ENCODE data around the gene RAB14. TPM values are rescaled to one million over a fixed set of nuclear protein-coding genes. Genes with fewer than 3 reads are reported as not detected.
"Not testable (repeated sequence)": the region's sequence is repeated elsewhere in the genome, so short reads cannot be mapped to it uniquely, and the experiment has no call there.

Gene RAB14
- total and polyA plus RNA-seq, 3 donors from 2014 or later: 44.6 to 66.7 (median 51.1) TPM

DNA sequence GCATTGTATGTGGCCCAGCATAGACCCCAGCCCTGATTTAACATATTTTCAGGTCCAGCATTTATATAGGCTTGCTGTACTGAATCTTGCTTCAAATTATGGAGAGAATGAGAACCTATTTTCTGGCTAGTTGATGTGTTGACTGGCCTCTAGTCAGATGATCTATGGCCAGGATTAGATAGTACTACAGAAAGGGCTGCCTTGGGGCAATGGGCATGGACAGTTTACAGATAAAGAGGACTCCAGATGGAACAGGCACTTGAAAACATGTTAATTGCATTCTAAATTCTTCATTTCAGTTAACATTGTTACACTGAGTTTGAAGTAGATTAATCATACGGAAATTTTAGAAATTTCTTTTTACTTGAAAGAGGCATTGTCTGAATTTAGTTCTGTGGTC is 61.5 kb downstream of the RAB14 start:
- Histone ChIP-seq H3K9me3 (no peaks in the 10 kb centered on the region), H3K27ac (no peak overlapping the region), H3K36me3 (ENCODE audit: low read depth, missing control alignments) (no peaks in the 10 kb centered on the region), H3K4me3 (no peak overlapping the region), H3K4me1 (no peaks in the 10 kb centered on the region), H3K27me3 (no peaks in the 10 kb centered on the region)
- TF ChIP-seq, protein P1, sequence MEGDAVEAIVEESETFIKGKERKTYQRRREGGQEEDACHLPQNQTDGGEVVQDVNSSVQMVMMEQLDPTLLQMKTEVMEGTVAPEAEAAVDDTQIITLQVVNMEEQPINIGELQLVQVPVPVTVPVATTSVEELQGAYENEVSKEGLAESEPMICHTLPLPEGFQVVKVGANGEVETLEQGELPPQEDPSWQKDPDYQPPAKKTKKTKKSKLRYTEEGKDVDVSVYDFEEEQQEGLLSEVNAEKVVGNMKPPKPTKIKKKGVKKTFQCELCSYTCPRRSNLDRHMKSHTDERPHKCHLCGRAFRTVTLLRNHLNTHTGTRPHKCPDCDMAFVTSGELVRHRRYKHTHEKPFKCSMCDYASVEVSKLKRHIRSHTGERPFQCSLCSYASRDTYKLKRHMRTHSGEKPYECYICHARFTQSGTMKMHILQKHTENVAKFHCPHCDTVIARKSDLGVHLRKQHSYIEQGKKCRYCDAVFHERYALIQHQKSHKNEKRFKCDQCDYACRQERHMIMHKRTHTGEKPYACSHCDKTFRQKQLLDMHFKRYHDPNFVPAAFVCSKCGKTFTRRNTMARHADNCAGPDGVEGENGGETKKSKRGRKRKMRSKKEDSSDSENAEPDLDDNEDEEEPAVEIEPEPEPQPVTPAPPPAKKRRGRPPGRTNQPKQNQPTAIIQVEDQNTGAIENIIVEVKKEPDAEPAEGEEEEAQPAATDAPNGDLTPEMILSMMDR (IDR thresholded peaks at IDR 0.05): no peak
- intact Hi-C loops (cut with DNase I; ENCODE audit: low total_unique reads): no loop called here
- no peak for DNase-seq
- WGBS, 2 donors: 86 to 92% methylated on average over 1 of the region's 1 CpG

- TF ChIP-seq, protein P1 (IDR thresholded peaks at IDR 0.05): no peak
- TF ChIP-seq POLR2A (IDR thresholded peaks at IDR 0.05): no peak
- no peaks in the 10 kb centered on the region for H3K4me1 ChIP-seq
- 64 to 67% methylated on average over 3 of the region's 3 CpGs for WGBS, 2 donors
Observed at GRCh38 chr9:121138973-121139372, 62.7 kb downstream of the RAB14 start.

GRCh38 chr9:121138561-121138960 is 63.1 kb downstream of the RAB14 start:
- DNase-seq: no peak
- H3K27me3 ChIP-seq: no peaks in the 10 kb centered on the region
- H3K27ac ChIP-seq: no peak overlapping the region
- no peaks in the 10 kb centered on the region for H3K9me3 ChIP-seq
- H3K4me1 ChIP-seq: no peaks in the 10 kb centered on the region
- TF ChIP-seq POLR2A (IDR thresholded peaks at IDR 0.05): no peak
- TF ChIP-seq, protein P1 (IDR thresholded peaks at IDR 0.05): no peak
- H3K4me3 ChIP-seq: no peak overlapping the region
- intact Hi-C loops (cut with DNase I; ENCODE audit: low total_unique reads): no loop called here
- no peaks in the 10 kb centered on the region for H3K36me3 ChIP-seq (ENCODE audit: low read depth, missing control alignments)

More at GRCh38 chr9:121138973-121139372, 62.7 kb downstream of the RAB14 start:
- no peaks in the 10 kb centered on the region for H3K36me3 ChIP-seq (ENCODE audit: low read depth, missing control alignments)
- H3K4me3 ChIP-seq: no peak overlapping the region
- no peak for DNase-seq
- intact Hi-C loops (cut with DNase I; ENCODE audit: low total_unique reads): no loop called here
- H3K27me3 ChIP-seq: no peaks in the 10 kb centered on the region
- no peaks in the 10 kb centered on the region for H3K9me3 ChIP-seq
- H3K27ac ChIP-seq: no peak overlapping the region

DNA sequence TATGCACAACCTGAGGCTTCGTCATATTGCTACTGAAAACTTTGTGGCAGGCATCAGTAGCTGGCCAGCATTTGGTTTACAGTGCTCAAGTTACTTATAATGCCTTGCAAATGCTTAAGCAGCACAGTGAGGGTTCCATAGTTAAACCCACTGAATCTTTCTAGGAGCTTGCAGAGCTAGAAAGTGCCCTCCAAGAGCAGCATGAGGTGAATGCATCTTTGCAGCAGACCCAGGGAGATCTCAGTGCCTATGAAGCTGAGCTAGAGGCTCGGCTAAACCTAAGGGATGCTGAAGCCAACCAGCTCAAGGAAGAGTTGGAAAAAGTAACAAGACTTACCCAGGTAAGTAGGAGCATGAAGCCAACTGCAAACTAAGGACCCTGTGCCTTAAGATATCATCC is 66.0 kb downstream of the RAB14 start:
- TF ChIP-seq, protein P1 (IDR thresholded peaks at IDR 0.05): no peak
- no peak for TF ChIP-seq POLR2A (IDR thresholded peaks at IDR 0.05)
- no peak overlapping the region for H3K27ac ChIP-seq
- H3K9me3 ChIP-seq: no peaks in the 10 kb centered on the region
- no peaks in the 10 kb centered on the region for H3K36me3 ChIP-seq (ENCODE audit: low read depth, missing control alignments)
- H3K27me3 ChIP-seq: no peaks in the 10 kb centered on the region
- WGBS, 2 donors: 95 to 98% methylated on average over 2 of the region's 2 CpGs
- intact Hi-C loops (cut with DNase I; ENCODE audit: low total_unique reads): no loop called here
- no peaks in the 10 kb centered on the region for H3K4me1 ChIP-seq
- no peak for DNase-seq
- no peak overlapping the region for H3K4me3 ChIP-seq

- H3K4me1 ChIP-seq: no peaks in the 10 kb centered on the region
- H3K27ac ChIP-seq: no peak overlapping the region
- DNase-seq: no peak
- intact Hi-C loops (cut with DNase I; ENCODE audit: low total_unique reads): no loop called here
- H3K27me3 ChIP-seq: no peaks in the 10 kb centered on the region
- WGBS, 2 donors: 90 to 92% methylated on average over 19 of the region's 19 CpGs
- no peaks in the 10 kb centered on the region for H3K36me3 ChIP-seq (ENCODE audit: low read depth, missing control alignments)
- H3K9me3 ChIP-seq: no peaks in the 10 kb centered on the region
- TF ChIP-seq, protein P1 (IDR thresholded peaks at IDR 0.05): no peak
- TF ChIP-seq POLR2A (IDR thresholded peaks at IDR 0.05): no peak
- H3K4me3 ChIP-seq: no peak overlapping the region
Observed at GRCh38 chr9:121133104-121133816, 68.4 kb downstream of the RAB14 start.

GRCh38 chr9:121129384-121129783 is 72.3 kb downstream of the RAB14 start:
- H3K9me3 ChIP-seq; H3K4me1 ChIP-seq; H3K36me3 ChIP-seq (ENCODE audit: low read depth, missing control alignments); H3K27me3 ChIP-seq; DNase-seq; intact Hi-C loops (cut with DNase I; ENCODE audit: low total_unique reads); H3K4me3 ChIP-seq; H3K27ac ChIP-seq: not testable (repeated sequence)
- 89 to 92% methylated on average over 3 of the region's 3 CpGs for WGBS, 2 donors

Measured in testis (tissue), 3 donors.